PC-3 (cell line): ENCODE measurements around the gene BSN. TPM values are rescaled to one million over a fixed set of nuclear protein-coding genes. Genes with fewer than 3 reads are reported as not detected.

Source experiments
- ATAC-seq: fragments of 200-7000 bp; cut with Tn5 transposase; 2 replicates; pipeline ENCODE4 v1.9.1; 2020; ENCODE audit warnings: mild to moderate bottlenecking, moderate library complexity
- BruUV-seq: library from RNA; stranded (reverse); fragments of 400-500 nt; replicated peaks from 2 replicates; lab custom pipeline; 2021; lab: Mats Ljungman, UMichigan
- CTCF ChIA-PET: fragments of 300-600 bp; sonication (Branson Sonifier 250); formaldehyde crosslinking; loops from one replicate; lab custom pipeline; 2022; ENCODE audit warnings: antibody characterized with exemption; lab: Charles Lee
- POLR2A ChIA-PET: fragments of 300-600 bp; sonication (Branson Sonifier 250); formaldehyde crosslinking; loops from one replicate; lab custom pipeline; 2022; ENCODE audit warnings: antibody characterized with exemption; ENCODE audit not compliant: unreplicated experiment; lab: Charles Lee
- DNase-seq: peaks from one replicate; pipeline ENCODE4 v3.0.0-alpha.2; 2015
- H2AFZ ChIP-seq: fragments of 300-600 bp; sonication (generic); 2 replicates; pipeline ENCODE4 v1.6.0; 2016; ENCODE audit warnings: antibody characterized with exemption, low read length
- H3F3A ChIP-seq: fragments of 300-600 bp; sonication (generic); one replicate; pipeline ENCODE4 v1.6.0; 2017; ENCODE audit warnings: antibody characterized with exemption, low read length, control low read depth, mild to moderate bottlenecking; ENCODE audit not compliant: unreplicated experiment
- H3K27ac ChIP-seq: fragments of 300-600 bp; sonication (generic); 2 replicates; pipeline ENCODE4 v1.5.1; 2016; ENCODE audit warnings: mild to moderate bottlenecking, low read length
- H3K27me3 ChIP-seq: fragments of 300-600 bp; sonication (generic); 2 replicates; pipeline ENCODE4 v1.6.1; 2016; ENCODE audit warnings: low read length, mixed read lengths
- H3K36me3 ChIP-seq: fragments of 300-600 bp; sonication (generic); 2 replicates; pipeline ENCODE4 v1.6.1; 2016; ENCODE audit warnings: low read depth, mixed run types, low read length, mixed read lengths
- H3K4me1 ChIP-seq: fragments of 300-600 bp; sonication (generic); 2 replicates; pipeline ENCODE4 v1.5.1; 2016; ENCODE audit warnings: low read length; ENCODE audit not compliant: insufficient read depth
- H3K4me2 ChIP-seq: fragments of 300-600 bp; sonication (generic); 2 replicates; pipeline ENCODE4 v1.6.0; 2016; ENCODE audit warnings: low read length
- H3K4me3 ChIP-seq: fragments of 300-600 bp; sonication (generic); 2 replicates; pipeline ENCODE4 v1.5.1; 2016; ENCODE audit warnings: mild to moderate bottlenecking, low read length, mixed read lengths
- H3K79me2 ChIP-seq: fragments of 300-600 bp; sonication (generic); 2 replicates; pipeline ENCODE4 v1.6.1; 2017; ENCODE audit warnings: low read length, mixed read lengths
- H3K9ac ChIP-seq: fragments of 300-600 bp; sonication (generic); 2 replicates; pipeline ENCODE4 v1.6.0; 2016; ENCODE audit warnings: mild to moderate bottlenecking, low read length
- H3K9me2 ChIP-seq: fragments of 300-600 bp; sonication (generic); replicated peaks from 2 replicates; pipeline ENCODE4 v1.6.1; 2016; ENCODE audit warnings: mixed run types, low read length, mixed read lengths
- H3K9me3 ChIP-seq: fragments of 300-600 bp; sonication (generic); 2 replicates; pipeline ENCODE4 v1.6.1; 2016; ENCODE audit warnings: low read length, mixed read lengths
- H4K20me1 ChIP-seq: fragments of 300-600 bp; sonication (generic); 2 replicates; pipeline ENCODE4 v1.6.1; 2016; ENCODE audit warnings: low read length, mixed read lengths
- EZH2 ChIP-seq: fragments of 300-600 bp; sonication (generic); IDR thresholded peaks from one replicate; pipeline ENCODE4 v1.6.1; 2017; ENCODE audit warnings: antibody characterized with exemption, mild to moderate bottlenecking, low read length; ENCODE audit not compliant: unreplicated experiment
- EZH2phosphoT487 ChIP-seq: fragments of 300-600 bp; sonication (generic); IDR thresholded peaks from 2 replicates; pipeline ENCODE4 v1.6.1; 2018; ENCODE audit warnings: mild to moderate bottlenecking, antibody characterized with exemption, low read length, borderline replicate concordance
- intact Hi-C: fragments of 100-400 bp; cut with micrococcal nuclease; formaldehyde crosslinking; loops from 2 replicates; pipeline ENCODE4 v1.9.0; 2023
- total RNA-seq: library from RNA; depleted of rRNA; stranded (reverse); fragments of >200 nt; gene quantifications from 2 replicates; pipeline ENCODE4 v1.2.3, GENCODE V29; 2014; rRNA removed
- TF ChIP-seq, protein P1 (sequence below): fragments of 300-600 bp; sonication (generic); conservative IDR thresholded peaks from 2 replicates; pipeline ENCODE4 v1.5.1; 2017; ENCODE audit warnings: antibody characterized with exemption, low read depth, mild to moderate bottlenecking, low read length

BSN gene
- total RNA-seq, 1 experiment from 2014 or later, result 0.80 TPM

DNA sequence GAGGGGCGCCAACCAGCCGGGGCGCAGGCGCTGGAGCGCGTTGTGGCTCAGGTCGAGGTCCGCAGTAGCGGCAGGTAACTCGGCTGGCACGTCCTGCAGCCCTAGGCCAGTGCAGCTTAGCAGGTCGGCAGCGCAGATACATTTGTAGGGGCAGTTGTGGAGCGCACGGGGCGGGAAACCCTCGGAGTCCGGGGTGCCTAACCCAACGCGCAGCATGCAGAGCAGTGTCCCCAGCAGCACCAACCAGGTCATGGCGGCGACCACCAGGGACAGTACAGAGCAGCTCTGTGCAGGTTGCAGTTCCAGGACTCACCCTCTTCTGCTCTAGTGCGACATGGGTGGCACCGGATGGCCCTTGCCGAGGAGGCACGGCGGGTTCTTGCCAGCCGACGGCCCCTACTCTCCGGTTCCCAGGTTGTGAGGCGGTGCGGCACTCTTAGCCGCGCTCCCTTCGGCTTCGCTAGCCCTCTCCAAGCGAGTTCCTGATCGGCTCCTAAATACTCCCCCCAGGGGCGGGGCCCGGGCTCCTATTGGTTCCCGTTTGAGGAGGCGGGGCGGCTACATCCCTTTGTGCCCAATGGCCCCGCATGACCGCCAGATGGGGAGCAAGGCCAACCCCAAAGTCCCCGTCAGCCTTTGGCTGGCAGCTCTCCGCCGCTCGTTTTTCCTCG lies 165.1 kb downstream of the BSN start, which contains the start of gene AMIGO3:
TSS of gene AMIGO3 (minus strand) at position 471 of the 671 bp plus-strand sequence. CDS start at position 252, 219 bp downstream.
- H3K4me1 ChIP-seq, result peaks cover 15% of the 10 kb centered on the region
- peak; percentile 92 for DNase-seq
- ChIA-PET POLR2A (no interaction called here), CTCF (interaction anchor here (0.6 to 1.6 kb wide), 2 partner anchors 54 to 120 kb away, joined by 6 to 14 read pairs; no protein-coding TSS in a partner anchor)
- no peak within 1 kb of the TSS for H3K9ac ChIP-seq
- BruUV-seq, result no TSS peak
- H3K79me2 ChIP-seq, result peaks cover 17% of the 10 kb centered on the region
- no peak within 1 kb of the TSS for H2AFZ ChIP-seq
- H3K36me3 ChIP-seq, result peaks cover 14% of the 10 kb centered on the region
- no peaks in the 10 kb centered on the region for H3K9me3 ChIP-seq
- no peaks in the 10 kb centered on the region for H3F3A ChIP-seq
- peak within 1 kb of the TSS; percentile 54; the same call in 1 of the 2 replicates for H3K4me3 ChIP-seq
- TF ChIP-seq EZH2 (no peak), EZH2phosphoT487 (no peak)
- TF ChIP-seq, protein P1, sequence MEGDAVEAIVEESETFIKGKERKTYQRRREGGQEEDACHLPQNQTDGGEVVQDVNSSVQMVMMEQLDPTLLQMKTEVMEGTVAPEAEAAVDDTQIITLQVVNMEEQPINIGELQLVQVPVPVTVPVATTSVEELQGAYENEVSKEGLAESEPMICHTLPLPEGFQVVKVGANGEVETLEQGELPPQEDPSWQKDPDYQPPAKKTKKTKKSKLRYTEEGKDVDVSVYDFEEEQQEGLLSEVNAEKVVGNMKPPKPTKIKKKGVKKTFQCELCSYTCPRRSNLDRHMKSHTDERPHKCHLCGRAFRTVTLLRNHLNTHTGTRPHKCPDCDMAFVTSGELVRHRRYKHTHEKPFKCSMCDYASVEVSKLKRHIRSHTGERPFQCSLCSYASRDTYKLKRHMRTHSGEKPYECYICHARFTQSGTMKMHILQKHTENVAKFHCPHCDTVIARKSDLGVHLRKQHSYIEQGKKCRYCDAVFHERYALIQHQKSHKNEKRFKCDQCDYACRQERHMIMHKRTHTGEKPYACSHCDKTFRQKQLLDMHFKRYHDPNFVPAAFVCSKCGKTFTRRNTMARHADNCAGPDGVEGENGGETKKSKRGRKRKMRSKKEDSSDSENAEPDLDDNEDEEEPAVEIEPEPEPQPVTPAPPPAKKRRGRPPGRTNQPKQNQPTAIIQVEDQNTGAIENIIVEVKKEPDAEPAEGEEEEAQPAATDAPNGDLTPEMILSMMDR, result peak; percentile 50
- no peaks in the 10 kb centered on the region for H3K9me2 ChIP-seq
- peak within 1 kb of the TSS; percentile 77 for H3K4me2 ChIP-seq
- no peaks in the 10 kb centered on the region for H3K27me3 ChIP-seq
- ATAC-seq, result peak; percentile 61
- no peak within 1 kb of the TSS for H3K27ac ChIP-seq
- no peaks in the 10 kb centered on the region for H4K20me1 ChIP-seq
- intact Hi-C loops, result loop anchor here (1.0 kb wide), 1 partner anchor 120 kb away; no protein-coding TSS in a partner anchor

Other genes with a start within 250 kb of the BSN start
- 19.9 and 22.8 TPM in 2 replicates for gene USP4, start 214.4 kb upstream of the BSN start, total RNA-seq
- 714 and 745 TPM in 2 replicates for gene GPX1, start 196.1 kb upstream of the BSN start, total RNA-seq
- 278 and 292 TPM in 2 replicates for gene RHOA, start 142.5 kb upstream of the BSN start, total RNA-seq
- gene TCTA, start 142.1 kb upstream of the BSN start, total RNA-seq, result 23.7 and 25.4 TPM in 2 replicates
- 1.6 and 1.8 TPM in 2 replicates for gene AMT, start 132.0 kb upstream of the BSN start, total RNA-seq
- gene NICN1, start 125.2 kb upstream of the BSN start, total RNA-seq, result 1.8 and 5.3 TPM in 2 replicates
- gene DAG1, start 84.2 kb upstream of the BSN start, total RNA-seq, result 111 and 114 TPM in 2 replicates
- 236 and 246 TPM in 2 replicates for gene APEH, start 119.9 kb downstream of the BSN start, total RNA-seq
- 1.7 and 2.8 TPM in 2 replicates for gene MST1, start 135.0 kb downstream of the BSN start, total RNA-seq
- gene RNF123, start 135.1 kb downstream of the BSN start, total RNA-seq, result 38.6 and 43.0 TPM in 2 replicates
- 1.8 and 2.1 TPM in 2 replicates for gene AMIGO3, start 165.2 kb downstream of the BSN start, total RNA-seq
- gene GMPPB, start 169.5 kb downstream of the BSN start, total RNA-seq, result 69.5 and 83.9 TPM in 2 replicates
- 50.3 and 51.0 TPM in 2 replicates for gene IP6K1, start 232.1 kb downstream of the BSN start, total RNA-seq
- gene CDHR4, start 245.4 kb downstream of the BSN start, total RNA-seq, result not detected in 2 replicates
- 1.3 and 5.8 TPM in 2 replicates for gene INKA1, start 248.8 kb downstream of the BSN start, total RNA-seq